Panc1 (cell line): Measurements from ENCODE around the gene C7. TPM values are rescaled to one million over a fixed set of nuclear protein-coding genes. Genes with fewer than 3 reads are reported as not detected.

Source experiments
- ATAC-seq: fragments of 200-7000 bp; cut with Tn5 transposase; 2 replicates; pipeline ENCODE4 v1.9.1; 2020; ENCODE audit warnings: mild to moderate bottlenecking, moderate library complexity
- BruUV-seq: library from RNA; stranded (reverse); fragments of 400-500 nt; replicated peaks from 2 replicates; lab custom pipeline; 2021; lab: Mats Ljungman, UMichigan
- CTCF ChIA-PET: fragments of 300-600 bp; sonication (Branson Sonifier 250); formaldehyde crosslinking; loops from one replicate; lab custom pipeline; 2022; ENCODE audit warnings: antibody characterized with exemption; lab: Charles Lee
- POLR2A ChIA-PET: fragments of 300-600 bp; sonication (Branson Sonifier 250); formaldehyde crosslinking; loops from one replicate; lab custom pipeline; 2022; ENCODE audit warnings: antibody characterized with exemption; lab: Charles Lee
- DNase-seq: peaks from one replicate; pipeline ENCODE4 v3.0.0-alpha.2; 2010; ENCODE audit warnings: low read depth, low spot score
- H3K27ac ChIP-seq: 2 replicates; pipeline ENCODE4 v1.5.1; 2011; ENCODE audit warnings: mild to moderate bottlenecking, low read length, inconsistent platforms
- H3K27me3 ChIP-seq: fragments of 200-500 bp; sonication (Bioruptor generic); 2 replicates; pipeline ENCODE4 v1.6.0; 2014; ENCODE audit warnings: low read length, inconsistent platforms; ENCODE audit not compliant: control insufficient read depth, insufficient read depth
- H3K36me3 ChIP-seq: fragments of 200-500 bp; sonication (Bioruptor generic); 2 replicates; pipeline ENCODE4 v1.5.1; 2014; ENCODE audit warnings: inconsistent platforms, mild to moderate bottlenecking, low read length, moderate library complexity; ENCODE audit not compliant: control insufficient read depth, insufficient read depth
- H3K4me1 ChIP-seq: 2 replicates; pipeline ENCODE4 v1.5.1; 2011; ENCODE audit warnings: inconsistent platforms, mild to moderate bottlenecking, low read length, moderate library complexity; ENCODE audit not compliant: control insufficient read depth, insufficient read depth
- H3K4me3 ChIP-seq, 2 experiments: 2 replicates each; pipeline ENCODE4 v1.5.1; 2011 to 2012; ENCODE audit warnings: low read depth in 2 of 2, low read length in 2 of 2, mild to moderate bottlenecking in 2 of 2, inconsistent platforms in 1 of 2, moderate library complexity in 1 of 2
- H3K9me3 ChIP-seq: fragments of 200-500 bp; sonication (Bioruptor generic); 2 replicates; pipeline ENCODE4 v1.5.1; 2014; ENCODE audit warnings: low read depth, mild to moderate bottlenecking, inconsistent platforms, low read length, moderate library complexity; ENCODE audit not compliant: control insufficient read depth, insufficient read depth
- POLR2AphosphoS5 ChIP-seq: IDR thresholded peaks from 2 replicates; pipeline ENCODE4 v1.6.1; 2012; ENCODE audit warnings: mild to moderate bottlenecking, low read depth, low read length, moderate library complexity
- SIN3A ChIP-seq: IDR thresholded peaks from 2 replicates; pipeline ENCODE4 v1.6.1; 2012; ENCODE audit warnings: low read depth, mild to moderate bottlenecking, low read length, moderate library complexity, borderline replicate concordance; ENCODE audit not compliant: insufficient read depth
- TCF7L2 ChIP-seq: IDR thresholded peaks from 2 replicates; pipeline ENCODE4 v1.6.1; 2011; ENCODE audit warnings: mild to moderate bottlenecking, low read depth, low read length, inconsistent platforms
- in situ Hi-C: cut with HindIII; loops from 2 replicates; pipeline ENCODE4 v1.10.0; 2016; ENCODE audit warnings: low sequenced_read_pairs, low pct_unique_long_range_greater_than_20kb
- intact Hi-C: fragments of 100-400 bp; cut with micrococcal nuclease; formaldehyde crosslinking; loops from one replicate; pipeline ENCODE4 v1.10.0; 2022; ENCODE audit not compliant: unreplicated experiment
- total RNA-seq: library from RNA; stranded (reverse); gene quantifications from one replicate; pipeline ENCODE4 v1.2.1, GENCODE V29; 2021; ENCODE audit not compliant: unreplicated experiment
- TF ChIP-seq, protein P1 (sequence below), 2 experiments: IDR thresholded peaks; 2 replicates each; pipeline ENCODE4 v1.6.1; 2011 to 2012; ENCODE audit warnings: low read depth in 2 of 2, control low read depth in 1 of 2, low read length in 1 of 2, mild to moderate bottlenecking in 1 of 2, moderate library complexity in 1 of 2; ENCODE audit not compliant: insufficient read depth in 1 of 2
- TF ChIP-seq, protein P2 (sequence below): fragments of 450-650 bp; IDR thresholded peaks from 2 replicates; pipeline ENCODE4 v1.5.1; 2017; ENCODE audit warnings: mild to moderate bottlenecking

Gene C7
- total RNA-seq, 1 experiment from 2014 or later: 1.4 TPM

DNA sequence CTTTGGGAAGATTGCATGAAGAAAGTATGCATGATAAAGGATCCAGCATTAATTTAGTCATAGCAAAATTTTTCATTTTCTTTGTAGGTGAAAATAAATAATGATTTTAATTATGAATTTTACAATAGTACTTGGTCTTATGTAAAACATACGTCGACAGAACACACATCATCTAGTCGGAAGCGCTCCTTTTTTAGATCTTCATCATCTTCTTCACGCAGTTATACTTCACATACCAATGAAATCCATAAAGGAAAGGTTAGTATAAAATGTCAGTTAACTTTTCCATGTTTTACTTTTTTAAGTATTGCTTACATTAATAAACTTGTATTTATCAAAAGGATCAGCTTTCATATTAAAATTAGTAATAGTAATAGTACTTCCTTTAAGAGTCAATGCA is 35.8 kb downstream of the C7 start:
- H3K36me3 ChIP-seq: no peaks in the 10 kb centered on the region
- no TSS peak for BruUV-seq
- no peaks in the 10 kb centered on the region for H3K4me1 ChIP-seq
- TF ChIP-seq SIN3A: no peak
- no peak overlapping the region for H3K4me3 ChIP-seq
- ChIA-PET CTCF (no interaction called here), POLR2A (no interaction called here)
- no peak overlapping the region for H3K27ac ChIP-seq
- in situ Hi-C loops: no loop called here
- ATAC-seq: no peak
- H3K9me3 ChIP-seq: no peaks in the 10 kb centered on the region
- intact Hi-C loops: loop anchor here (5.0 kb wide), 1 partner anchor 1123 kb away; no protein-coding TSS in a partner anchor
- no peak for DNase-seq
- no peaks in the 10 kb centered on the region for H3K27me3 ChIP-seq

DNA sequence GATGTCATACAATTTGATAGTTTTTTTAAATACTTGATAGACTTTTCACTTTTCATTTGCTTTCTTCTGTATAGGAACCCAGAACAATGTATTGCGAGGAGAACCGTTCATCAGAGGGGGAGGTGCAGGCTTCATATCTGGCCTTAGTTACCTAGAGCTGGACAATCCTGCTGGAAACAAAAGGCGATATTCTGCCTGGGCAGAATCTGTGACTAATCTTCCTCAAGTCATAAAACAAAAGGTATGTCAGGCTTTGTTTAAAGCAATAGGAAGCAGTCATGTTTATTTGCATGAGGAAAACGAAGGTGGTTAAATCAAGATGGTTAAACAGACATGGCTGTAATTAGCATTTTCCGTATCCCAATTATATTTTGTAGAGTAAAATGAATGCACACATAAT is 46.0 kb downstream of the C7 start:
- BruUV-seq: no TSS peak
- no peak for TF ChIP-seq SIN3A
- no peak for TF ChIP-seq TCF7L2
- TF ChIP-seq, protein P1, sequence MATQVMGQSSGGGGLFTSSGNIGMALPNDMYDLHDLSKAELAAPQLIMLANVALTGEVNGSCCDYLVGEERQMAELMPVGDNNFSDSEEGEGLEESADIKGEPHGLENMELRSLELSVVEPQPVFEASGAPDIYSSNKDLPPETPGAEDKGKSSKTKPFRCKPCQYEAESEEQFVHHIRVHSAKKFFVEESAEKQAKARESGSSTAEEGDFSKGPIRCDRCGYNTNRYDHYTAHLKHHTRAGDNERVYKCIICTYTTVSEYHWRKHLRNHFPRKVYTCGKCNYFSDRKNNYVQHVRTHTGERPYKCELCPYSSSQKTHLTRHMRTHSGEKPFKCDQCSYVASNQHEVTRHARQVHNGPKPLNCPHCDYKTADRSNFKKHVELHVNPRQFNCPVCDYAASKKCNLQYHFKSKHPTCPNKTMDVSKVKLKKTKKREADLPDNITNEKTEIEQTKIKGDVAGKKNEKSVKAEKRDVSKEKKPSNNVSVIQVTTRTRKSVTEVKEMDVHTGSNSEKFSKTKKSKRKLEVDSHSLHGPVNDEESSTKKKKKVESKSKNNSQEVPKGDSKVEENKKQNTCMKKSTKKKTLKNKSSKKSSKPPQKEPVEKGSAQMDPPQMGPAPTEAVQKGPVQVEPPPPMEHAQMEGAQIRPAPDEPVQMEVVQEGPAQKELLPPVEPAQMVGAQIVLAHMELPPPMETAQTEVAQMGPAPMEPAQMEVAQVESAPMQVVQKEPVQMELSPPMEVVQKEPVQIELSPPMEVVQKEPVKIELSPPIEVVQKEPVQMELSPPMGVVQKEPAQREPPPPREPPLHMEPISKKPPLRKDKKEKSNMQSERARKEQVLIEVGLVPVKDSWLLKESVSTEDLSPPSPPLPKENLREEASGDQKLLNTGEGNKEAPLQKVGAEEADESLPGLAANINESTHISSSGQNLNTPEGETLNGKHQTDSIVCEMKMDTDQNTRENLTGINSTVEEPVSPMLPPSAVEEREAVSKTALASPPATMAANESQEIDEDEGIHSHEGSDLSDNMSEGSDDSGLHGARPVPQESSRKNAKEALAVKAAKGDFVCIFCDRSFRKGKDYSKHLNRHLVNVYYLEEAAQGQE (IDR thresholded peaks at IDR 0.05; ENCODE audit: insufficient read depth in 1 of 2, low read depth in 2 of 2, low read length in 1 of 2): no peak
- TF ChIP-seq, protein P2, sequence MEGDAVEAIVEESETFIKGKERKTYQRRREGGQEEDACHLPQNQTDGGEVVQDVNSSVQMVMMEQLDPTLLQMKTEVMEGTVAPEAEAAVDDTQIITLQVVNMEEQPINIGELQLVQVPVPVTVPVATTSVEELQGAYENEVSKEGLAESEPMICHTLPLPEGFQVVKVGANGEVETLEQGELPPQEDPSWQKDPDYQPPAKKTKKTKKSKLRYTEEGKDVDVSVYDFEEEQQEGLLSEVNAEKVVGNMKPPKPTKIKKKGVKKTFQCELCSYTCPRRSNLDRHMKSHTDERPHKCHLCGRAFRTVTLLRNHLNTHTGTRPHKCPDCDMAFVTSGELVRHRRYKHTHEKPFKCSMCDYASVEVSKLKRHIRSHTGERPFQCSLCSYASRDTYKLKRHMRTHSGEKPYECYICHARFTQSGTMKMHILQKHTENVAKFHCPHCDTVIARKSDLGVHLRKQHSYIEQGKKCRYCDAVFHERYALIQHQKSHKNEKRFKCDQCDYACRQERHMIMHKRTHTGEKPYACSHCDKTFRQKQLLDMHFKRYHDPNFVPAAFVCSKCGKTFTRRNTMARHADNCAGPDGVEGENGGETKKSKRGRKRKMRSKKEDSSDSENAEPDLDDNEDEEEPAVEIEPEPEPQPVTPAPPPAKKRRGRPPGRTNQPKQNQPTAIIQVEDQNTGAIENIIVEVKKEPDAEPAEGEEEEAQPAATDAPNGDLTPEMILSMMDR: no peak
- no peak for TF ChIP-seq POLR2AphosphoS5
- no peaks in the 10 kb centered on the region for H3K9me3 ChIP-seq

DNA sequence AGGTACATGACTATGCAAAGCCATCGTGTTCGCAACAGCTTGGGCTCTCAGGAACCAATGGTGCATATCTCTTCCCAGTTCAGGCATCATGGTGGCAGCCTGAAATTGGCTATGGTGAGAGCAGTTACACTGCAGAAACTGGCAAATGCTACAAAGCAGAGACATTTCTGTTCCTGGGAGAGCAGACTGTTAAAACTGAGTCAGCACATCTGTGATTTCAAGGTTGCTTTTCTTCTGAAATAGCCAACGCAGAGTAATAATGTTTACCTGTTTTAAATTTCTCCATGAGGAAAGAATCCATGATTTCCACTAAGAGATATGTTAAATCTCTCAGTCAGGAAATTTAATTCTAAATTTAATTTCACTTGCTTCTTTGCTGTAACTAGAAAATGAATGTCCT is 47.8 kb downstream of the C7 start:
- POLR2A ChIA-PET: no interaction called here
- Histone ChIP-seq H3K4me1 (no peaks in the 10 kb centered on the region), H3K27me3 (no peaks in the 10 kb centered on the region), H3K36me3 (no peaks in the 10 kb centered on the region), H3K27ac (no peak overlapping the region), H3K9me3 (no peaks in the 10 kb centered on the region), H3K4me3 (no peak overlapping the region)
- BruUV-seq: no TSS peak
- CTCF ChIA-PET: no interaction called here
- ATAC-seq (no peak), DNase-seq (no peak)
- TF ChIP-seq SIN3A (no peak), TCF7L2 (no peak), POLR2AphosphoS5 (no peak)
- TF ChIP-seq, protein P1 (IDR thresholded peaks at IDR 0.05; ENCODE audit: insufficient read depth in 1 of 2, low read depth in 2 of 2, low read length in 1 of 2): no peak
- TF ChIP-seq, protein P2: no peak
- in situ Hi-C loops: no loop called here
- intact Hi-C loops: no loop called here

More for the DNA sequence above, 46.0 kb downstream of the C7 start:
- H3K36me3 ChIP-seq: no peaks in the 10 kb centered on the region
- no peaks in the 10 kb centered on the region for H3K4me1 ChIP-seq
- no peak overlapping the region for H3K27ac ChIP-seq
- H3K27me3 ChIP-seq: no peaks in the 10 kb centered on the region
- no peak for DNase-seq
- ChIA-PET CTCF (no interaction called here), POLR2A (no interaction called here)
- in situ Hi-C loops (no loop called here), intact Hi-C loops (no loop called here)
- no peak for ATAC-seq
- no peak overlapping the region for H3K4me3 ChIP-seq
